Kidney epithelial cell (primary cell): ENCODE results near the gene EFNB1. TPM values are rescaled to one million over a fixed set of nuclear protein-coding genes. Genes with fewer than 3 reads are reported as not detected.

ENCODE experiments used
- DNase-seq: peaks from one replicate; pipeline ENCODE4 v3.0.0-alpha.2; 2010; ENCODE audit warnings: low read depth
- H3K27me3 ChIP-seq: 2 replicates; pipeline ENCODE4 v1.6.0; 2011; ENCODE audit warnings: low read length; ENCODE audit not compliant: control insufficient read depth, insufficient read depth
- H3K36me3 ChIP-seq: 2 replicates; pipeline ENCODE4 v1.5.1; 2011; ENCODE audit warnings: low read length; ENCODE audit not compliant: control insufficient read depth, insufficient read depth
- H3K4me3 ChIP-seq: 2 replicates; pipeline ENCODE4 v1.5.1; 2011; ENCODE audit warnings: low read depth, mild to moderate bottlenecking, control low read depth, low read length
- CTCF ChIP-seq: IDR thresholded peaks from 2 replicates; pipeline ENCODE4 v1.5.1; 2011; ENCODE audit warnings: mild to moderate bottlenecking, moderate library complexity, low read length, control low read depth, inconsistent platforms; ENCODE audit not compliant: insufficient read depth, poor library complexity, severe bottlenecking
- total RNA-seq: library from RNA; depleted of rRNA; stranded (reverse); fragments of >200 nt; gene quantifications from 2 replicates; pipeline ENCODE4 v1.2.3, GENCODE V29; 2015

Gene EFNB1
- total RNA-seq, 1 donor from 2014 or later = 45.3 TPM

- Histone ChIP-seq H3K27me3 (peaks cover 5% of the 10 kb centered on the region), H3K4me3 (no peak overlapping the region), H3K36me3 (no peaks in the 10 kb centered on the region)
- no peak for TF ChIP-seq CTCF
- DNase-seq = no peak
Observed at GRCh38 chrX:68878977-68879645, 50.3 kb downstream of the EFNB1 start.

GRCh38 chrX:68880846-68881552 lies 52.2 kb downstream of the EFNB1 start:
- H3K36me3 ChIP-seq = no peaks in the 10 kb centered on the region
- no peak overlapping the region for H3K4me3 ChIP-seq
- no peak for TF ChIP-seq CTCF
- peaks cover 12% of the 10 kb centered on the region for H3K27me3 ChIP-seq
- no peak for DNase-seq

- Histone ChIP-seq H3K4me3 (no peak overlapping the region), H3K27me3 (peaks cover 13% of the 10 kb centered on the region), H3K36me3 (no peaks in the 10 kb centered on the region)
- DNase-seq = no peak
- no peak for TF ChIP-seq CTCF
Observed at GRCh38 chrX:68881911-68882310, 53.1 kb downstream of the EFNB1 start.

GRCh38 chrX:68883800-68884199 lies 55.0 kb downstream of the EFNB1 start:
- DNase-seq = no peak
- Histone ChIP-seq H3K4me3 (no peak overlapping the region), H3K36me3 (no peaks in the 10 kb centered on the region), H3K27me3 (peaks cover 15% of the 10 kb centered on the region)
- no peak for TF ChIP-seq CTCF

GRCh38 chrX:68889249-68889648 lies 60.4 kb downstream of the EFNB1 start:
- H3K4me3 ChIP-seq = no peak overlapping the region
- TF ChIP-seq CTCF = no peak
- H3K27me3 ChIP-seq = peaks cover 13% of the 10 kb centered on the region
- H3K36me3 ChIP-seq = no peaks in the 10 kb centered on the region
- DNase-seq = no peak

Other genes starting within 250 kb of the EFNB1 start
- 1.8 and 2.7 TPM in 2 replicates for gene STARD8, start 181.4 kb upstream of the EFNB1 start, total RNA-seq